GM12875 (cell line): ENCODE measurements around the gene TMPRSS6.

Source experiments
- H3K4me3 ChIP-seq: one replicate; pipeline ENCODE4 v1.5.1; 2011; ENCODE audit warnings: low read depth, low read length, control low read depth
- CTCF ChIP-seq: IDR thresholded peaks from 2 replicates; pipeline ENCODE4 v1.5.1; 2011; ENCODE audit warnings: low read depth, mild to moderate bottlenecking, control low read depth, inconsistent platforms, low read length, moderate library complexity, borderline replicate concordance; ENCODE audit not compliant: insufficient read depth

Gene TMPRSS6

GRCh38 chr22:37033605-37034430, 75.7 kb downstream of the TMPRSS6 start:
- no peak overlapping the region for H3K4me3 ChIP-seq

DNA sequence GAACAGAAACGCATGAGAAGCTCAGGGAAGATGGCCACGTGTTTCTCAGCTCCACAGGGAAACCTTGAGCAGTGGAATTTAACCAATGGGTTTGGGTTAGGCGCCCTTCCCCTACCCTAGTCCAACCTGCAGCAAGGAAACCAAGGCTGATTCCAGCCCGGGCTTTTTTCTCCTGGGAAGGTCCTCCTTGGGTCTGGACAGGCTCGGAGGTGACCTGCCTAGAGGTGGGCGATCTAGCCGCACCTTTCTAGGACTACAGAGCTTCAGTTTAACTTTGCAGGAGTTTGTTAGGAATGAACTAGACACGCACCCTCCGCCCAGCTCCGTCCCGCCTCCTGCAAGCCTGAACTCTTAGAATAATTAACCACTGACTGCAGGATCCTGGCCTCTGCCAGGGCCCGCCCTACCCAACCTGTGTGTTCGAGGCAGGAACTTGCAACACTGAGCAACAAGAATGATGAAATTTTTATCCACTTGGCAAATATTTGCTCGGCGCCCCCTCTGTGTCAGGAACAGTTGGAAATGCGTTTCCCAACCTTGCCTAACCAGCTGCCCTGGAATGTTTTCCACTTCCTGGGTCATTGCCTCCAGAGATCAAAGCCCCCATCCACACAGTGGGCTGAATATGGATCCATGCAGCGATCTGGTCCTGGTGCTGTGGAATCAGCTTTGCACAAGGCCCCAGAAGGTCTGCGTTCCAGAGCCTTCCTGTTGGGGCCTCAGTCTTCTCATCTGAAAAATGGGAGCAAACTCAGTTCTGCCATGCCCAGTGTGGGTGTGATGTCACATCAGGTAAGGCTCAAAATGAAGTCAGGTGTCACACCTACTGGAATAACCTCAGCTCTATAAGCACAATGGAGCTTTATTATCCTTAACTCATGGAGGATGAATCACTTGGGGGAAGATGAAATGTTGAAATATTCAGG, 76.7 kb downstream of the TMPRSS6 start:
- H3K4me3 ChIP-seq: no peak overlapping the region
- TF ChIP-seq CTCF: no peak

More at GRCh38 chr22:37033605-37034430, 75.7 kb downstream of the TMPRSS6 start:
- TF ChIP-seq CTCF: no peak

- no peak for TF ChIP-seq CTCF
- H3K4me3 ChIP-seq: no peak overlapping the region
Observed at GRCh38 chr22:37032134-37032534, 77.4 kb downstream of the TMPRSS6 start.

DNA sequence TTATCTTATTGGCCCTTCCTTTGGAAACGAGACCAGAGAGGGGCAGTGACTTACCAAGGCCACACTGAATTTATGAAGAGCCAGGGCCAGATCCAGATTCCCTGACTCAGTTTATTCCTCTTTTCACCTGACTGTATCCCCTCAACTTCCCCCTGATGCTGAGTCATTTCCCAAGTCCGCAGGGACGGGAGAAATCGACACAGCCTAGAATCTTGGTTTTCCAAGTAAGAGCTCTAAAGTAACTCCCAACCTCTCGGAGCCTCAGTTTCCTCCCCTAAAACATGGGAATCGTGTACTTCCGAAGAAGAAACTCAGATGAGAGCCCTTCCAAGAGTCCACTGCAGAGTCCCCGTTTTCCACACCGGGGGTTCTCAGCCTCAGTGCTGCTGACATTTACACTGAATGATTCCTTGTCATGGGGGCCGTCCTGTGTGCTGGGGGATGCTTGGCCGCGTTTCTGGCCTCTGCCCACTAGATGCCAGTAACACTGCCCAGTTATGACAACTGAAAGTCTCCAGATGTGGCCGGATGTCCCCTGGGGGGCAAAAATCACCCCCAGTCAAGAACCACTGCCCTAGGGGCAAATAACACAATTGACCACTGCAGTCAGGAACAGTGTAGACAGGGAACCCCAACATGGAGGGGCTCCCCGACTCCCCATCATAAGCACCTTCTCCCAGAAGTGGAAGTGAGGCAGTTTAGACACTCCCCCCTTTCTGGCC, 78.8 kb downstream of the TMPRSS6 start:
- no peak overlapping the region for H3K4me3 ChIP-seq
- TF ChIP-seq CTCF: no peak

DNA sequence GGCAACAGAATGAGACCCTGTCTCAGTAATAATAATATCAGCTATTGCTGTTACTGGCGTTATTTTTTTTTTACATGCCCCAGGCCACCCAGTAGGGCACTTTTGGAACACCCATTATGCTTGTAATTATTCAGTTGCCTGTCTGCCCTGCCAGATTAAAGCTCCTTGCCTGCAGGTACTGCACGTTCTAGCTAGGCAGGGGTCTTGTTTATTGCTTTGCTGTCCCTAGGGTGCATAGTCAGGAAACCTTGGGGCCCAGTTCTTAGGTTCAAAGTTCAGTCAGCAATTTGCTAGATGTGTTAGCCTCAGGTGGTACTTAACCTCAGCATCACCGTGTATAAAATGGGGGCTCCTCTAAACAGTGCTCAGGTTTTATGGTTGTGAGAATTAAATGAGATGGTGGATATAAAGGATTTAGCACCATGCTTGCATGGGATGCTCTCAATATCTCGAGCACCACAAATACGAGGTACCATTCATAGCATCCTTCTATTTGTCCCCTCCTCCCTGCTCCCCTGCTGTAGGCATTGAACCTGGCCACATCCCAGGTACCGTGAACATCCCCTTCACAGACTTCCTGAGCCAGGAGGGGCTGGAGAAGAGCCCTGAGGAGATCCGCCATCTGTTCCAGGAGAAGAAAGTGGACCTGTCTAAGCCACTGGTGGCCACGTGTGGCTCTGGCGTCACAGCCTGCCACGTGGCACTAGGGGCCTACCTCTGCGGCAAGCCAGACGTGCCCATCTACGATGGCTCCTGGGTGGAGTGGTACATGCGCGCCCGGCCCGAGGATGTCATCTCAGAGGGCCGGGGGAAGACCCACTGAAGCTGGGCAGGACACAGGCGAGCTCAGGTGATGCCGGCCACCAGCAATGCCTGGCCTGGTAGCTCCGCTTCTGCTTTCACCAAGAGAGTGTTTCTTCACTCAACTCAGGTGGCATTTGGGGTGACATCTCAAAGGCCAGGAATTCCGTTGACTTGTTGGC, 80.5 kb downstream of the TMPRSS6 start:
- no peak for TF ChIP-seq CTCF
- H3K4me3 ChIP-seq: no peak overlapping the region

DNA sequence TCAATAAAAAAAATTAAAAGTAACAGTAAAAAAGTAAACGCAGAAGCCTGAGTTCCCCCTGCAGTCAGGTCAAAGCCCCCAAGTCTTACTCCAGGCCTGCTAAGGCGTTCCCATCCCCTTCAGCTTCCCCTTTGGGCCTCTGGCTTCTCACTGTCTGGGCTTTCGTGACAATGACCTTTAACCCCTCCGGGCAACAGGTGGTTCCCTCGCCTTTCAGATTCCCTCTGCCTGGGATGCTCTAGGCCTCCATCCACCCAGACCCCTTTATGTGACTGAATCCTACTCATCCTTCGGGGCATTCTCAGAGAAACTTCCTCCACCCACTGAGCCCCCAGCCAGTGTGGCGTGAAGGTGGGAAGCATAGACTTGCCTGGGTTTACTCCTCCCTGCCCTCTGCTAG, 82.0 kb downstream of the TMPRSS6 start:
- no peak for TF ChIP-seq CTCF
- H3K4me3 ChIP-seq: no peak overlapping the region
